ENCODE results near the gene NAT16.
"Not testable (repeated sequence)": the region's sequence is repeated elsewhere in the genome, so short reads cannot be mapped to it uniquely, and the experiment has no call there.

The NAT16 gene

GRCh38 chr7:101138213-101138870, 41.8 kb downstream of the NAT16 start:
- H3K4me1 ChIP-seq (ENCODE audit: control insufficient read depth in 1 of 2, insufficient read depth in 2 of 2, low read length in 2 of 2): peaks cover 9 to 10% of the 10 kb centered on the region in 2 donors
- H3K36me3 ChIP-seq (ENCODE audit: control insufficient read depth in 1 of 2, insufficient read depth in 2 of 2, low read length in 2 of 2): no peaks in the 10 kb centered on the region
- H3K9ac ChIP-seq (ENCODE audit: low read depth in 1 of 2, low read length in 2 of 2): peak overlapping the region in 1 of 2 donors; percentile 29
- no peaks in the 10 kb centered on the region for H3K27me3 ChIP-seq (ENCODE audit: control insufficient read depth in 1 of 2, insufficient read depth in 2 of 2, low read length in 2 of 2)
- H3K27ac ChIP-seq (ENCODE audit: low read depth, low read length): no peak overlapping the region
- peak overlapping the region in 1 of 2 donors; percentile 47 for H3K4me3 ChIP-seq (ENCODE audit: low read depth in 1 of 2, low read length in 2 of 2)
- no peaks in the 10 kb centered on the region for H3K9me3 ChIP-seq (ENCODE audit: control insufficient read depth in 1 of 2, low read length in 2 of 2)

- peaks cover 9 to 10% of the 10 kb centered on the region in 2 donors for H3K4me1 ChIP-seq (ENCODE audit: control insufficient read depth in 1 of 2, insufficient read depth in 2 of 2, low read length in 2 of 2)
- H3K27me3 ChIP-seq (ENCODE audit: control insufficient read depth in 1 of 2, insufficient read depth in 2 of 2, low read length in 2 of 2): no peaks in the 10 kb centered on the region
- H3K36me3 ChIP-seq (ENCODE audit: control insufficient read depth in 1 of 2, insufficient read depth in 2 of 2, low read length in 2 of 2): no peaks in the 10 kb centered on the region
- H3K9ac ChIP-seq (ENCODE audit: low read depth in 1 of 2, low read length in 2 of 2): peak overlapping the region; percentile 22 to 29
- no peaks in the 10 kb centered on the region for H3K9me3 ChIP-seq (ENCODE audit: control insufficient read depth in 1 of 2, low read length in 2 of 2)
- peak overlapping the region in 1 of 2 donors; percentile 35 for H3K4me3 ChIP-seq (ENCODE audit: low read depth in 1 of 2, low read length in 2 of 2)
- peak overlapping the region; percentile 39 for H3K27ac ChIP-seq (ENCODE audit: low read depth, low read length)
Observed at GRCh38 chr7:101137651-101138212, 42.4 kb downstream of the NAT16 start.

DNA sequence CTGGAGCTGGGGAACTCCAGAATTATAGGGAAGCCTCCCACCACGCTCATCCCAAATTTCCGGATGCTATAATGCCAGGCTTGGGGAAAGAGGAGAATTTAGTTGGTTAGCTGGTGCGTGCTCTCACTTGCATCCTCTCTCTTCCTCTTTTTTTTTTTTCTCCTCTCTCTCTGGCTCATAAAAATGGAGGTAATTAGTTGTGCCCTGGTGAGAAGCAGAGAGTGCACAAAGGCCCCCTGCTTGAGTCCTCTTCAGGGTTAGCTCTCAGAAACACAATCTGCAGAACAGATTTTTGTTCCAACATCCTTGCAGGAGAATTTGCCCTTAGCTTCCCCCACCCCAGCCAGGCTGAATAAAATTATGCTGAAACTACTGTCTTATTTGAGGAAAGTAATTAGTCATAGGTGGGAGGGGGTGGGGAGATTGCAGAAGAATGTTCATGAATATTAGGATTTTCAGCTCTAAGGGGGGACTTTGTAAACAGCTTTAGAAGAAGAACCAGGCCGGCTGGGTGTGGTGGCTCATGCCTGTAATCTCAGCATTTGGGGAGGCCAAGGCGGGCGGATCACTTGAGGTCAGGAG, 45.6 kb downstream of the NAT16 start:
- no peaks in the 10 kb centered on the region for H3K9me3 ChIP-seq (ENCODE audit: control insufficient read depth in 1 of 2, low read length in 2 of 2)
- peaks cover 9 to 10% of the 10 kb centered on the region in 2 donors for H3K4me1 ChIP-seq (ENCODE audit: control insufficient read depth in 1 of 2, insufficient read depth in 2 of 2, low read length in 2 of 2)
- H3K9ac ChIP-seq (ENCODE audit: low read depth in 1 of 2, low read length in 2 of 2): no peak overlapping the region
- no peak overlapping the region for H3K27ac ChIP-seq (ENCODE audit: low read depth, low read length)
- H3K36me3 ChIP-seq (ENCODE audit: control insufficient read depth in 1 of 2, insufficient read depth in 2 of 2, low read length in 2 of 2): no peaks in the 10 kb centered on the region
- no peak overlapping the region for H3K4me3 ChIP-seq (ENCODE audit: low read depth in 1 of 2, low read length in 2 of 2)
- H3K27me3 ChIP-seq (ENCODE audit: control insufficient read depth in 1 of 2, insufficient read depth in 2 of 2, low read length in 2 of 2): no peaks in the 10 kb centered on the region

DNA sequence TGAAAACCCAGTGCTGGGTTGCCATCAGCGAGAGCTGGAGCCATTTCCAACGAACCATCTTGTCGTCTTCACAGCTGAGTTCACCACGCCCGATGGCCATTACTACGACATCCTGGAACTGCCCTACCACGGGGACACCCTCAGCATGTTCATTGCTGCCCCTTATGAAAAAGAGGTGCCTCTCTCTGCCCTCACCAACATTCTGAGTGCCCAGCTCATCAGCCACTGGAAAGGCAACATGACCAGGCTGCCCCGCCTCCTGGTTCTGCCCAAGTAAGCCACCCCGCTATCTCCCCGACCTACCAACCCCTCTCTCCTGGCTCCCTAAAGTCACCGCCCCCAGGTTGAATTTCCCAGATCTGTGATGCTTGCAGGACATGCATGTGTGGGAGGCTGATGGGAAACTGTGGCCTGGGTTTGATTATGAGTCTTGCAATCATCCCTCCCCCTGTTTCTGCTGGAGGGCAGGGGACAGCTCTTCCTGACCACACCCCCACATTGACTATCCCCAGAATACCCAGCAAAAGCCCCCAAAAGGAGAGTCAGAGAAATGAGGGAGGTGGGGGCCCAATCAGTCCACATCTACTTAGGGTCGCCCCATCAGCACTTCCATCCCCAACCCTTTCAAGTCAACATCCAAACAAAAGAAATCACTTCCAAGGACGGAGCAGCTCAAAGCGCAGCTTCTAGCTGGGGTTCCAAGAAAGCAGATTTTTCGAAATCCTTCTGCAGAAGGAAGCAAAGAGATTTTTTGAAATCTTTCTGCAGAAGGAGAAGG, 46.3 kb downstream of the NAT16 start:
- H3K27ac ChIP-seq (ENCODE audit: low read depth, low read length): no peak overlapping the region
- no peaks in the 10 kb centered on the region for H3K36me3 ChIP-seq (ENCODE audit: control insufficient read depth in 1 of 2, insufficient read depth in 2 of 2, low read length in 2 of 2)
- no peak overlapping the region for H3K9ac ChIP-seq (ENCODE audit: low read depth in 1 of 2, low read length in 2 of 2)
- H3K4me1 ChIP-seq (ENCODE audit: control insufficient read depth in 1 of 2, insufficient read depth in 2 of 2, low read length in 2 of 2): peaks cover 9 to 10% of the 10 kb centered on the region in 2 donors
- H3K4me3 ChIP-seq (ENCODE audit: low read depth in 1 of 2, low read length in 2 of 2): no peak overlapping the region
- H3K27me3 ChIP-seq (ENCODE audit: control insufficient read depth in 1 of 2, insufficient read depth in 2 of 2, low read length in 2 of 2): no peaks in the 10 kb centered on the region
- no peaks in the 10 kb centered on the region for H3K9me3 ChIP-seq (ENCODE audit: control insufficient read depth in 1 of 2, low read length in 2 of 2)

- H3K36me3 ChIP-seq (ENCODE audit: control insufficient read depth in 1 of 2, insufficient read depth in 2 of 2, low read length in 2 of 2); H3K27me3 ChIP-seq (ENCODE audit: control insufficient read depth in 1 of 2, insufficient read depth in 2 of 2, low read length in 2 of 2); H3K4me1 ChIP-seq (ENCODE audit: control insufficient read depth in 1 of 2, insufficient read depth in 2 of 2, low read length in 2 of 2); H3K9me3 ChIP-seq (ENCODE audit: control insufficient read depth in 1 of 2, low read length in 2 of 2); H3K4me3 ChIP-seq (ENCODE audit: low read depth in 1 of 2, low read length in 2 of 2); H3K9ac ChIP-seq (ENCODE audit: low read depth in 1 of 2, low read length in 2 of 2); H3K27ac ChIP-seq (ENCODE audit: low read depth, low read length): not testable (repeated sequence)
Observed at GRCh38 chr7:101132626-101133600, 47.2 kb downstream of the NAT16 start.

DNA sequence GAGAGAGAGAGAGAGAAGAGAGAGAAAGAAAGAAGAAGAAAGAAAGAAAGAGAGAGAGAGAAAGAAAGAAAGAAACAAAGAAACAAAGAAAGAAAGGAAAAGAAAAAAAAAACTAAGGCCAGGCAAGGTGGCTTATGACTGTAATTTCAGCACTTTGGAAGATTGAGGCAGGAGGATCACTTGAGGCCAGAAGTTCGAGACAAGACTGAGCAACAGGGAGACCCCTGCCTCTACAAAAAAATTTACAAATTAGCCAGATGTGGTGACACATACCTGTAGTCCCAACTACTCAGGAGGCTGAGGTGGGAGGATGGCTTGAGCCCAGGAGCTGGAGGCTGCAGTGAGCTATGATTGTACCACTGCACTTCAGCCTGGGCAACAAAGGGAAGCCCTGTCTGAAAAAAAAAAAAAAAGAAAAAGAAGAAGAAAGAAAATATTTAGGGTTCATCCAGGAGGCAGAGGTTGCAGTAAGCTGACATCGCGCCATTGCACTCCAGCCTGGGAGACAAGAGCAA, 50.4 kb downstream of the NAT16 start:
- no peaks in the 10 kb centered on the region for H3K36me3 ChIP-seq (ENCODE audit: control insufficient read depth in 1 of 2, insufficient read depth in 2 of 2, low read length in 2 of 2)
- H3K27me3 ChIP-seq (ENCODE audit: control insufficient read depth in 1 of 2, insufficient read depth in 2 of 2, low read length in 2 of 2): peaks cover 5 to 12% of the 10 kb centered on the region in 2 donors
- no peaks in the 10 kb centered on the region for H3K9me3 ChIP-seq (ENCODE audit: control insufficient read depth in 1 of 2, low read length in 2 of 2)
- H3K4me3 ChIP-seq (ENCODE audit: low read depth in 1 of 2, low read length in 2 of 2): no peak overlapping the region
- H3K9ac ChIP-seq (ENCODE audit: low read depth in 1 of 2, low read length in 2 of 2): no peak overlapping the region
- H3K27ac ChIP-seq (ENCODE audit: low read depth, low read length): no peak overlapping the region
- H3K4me1 ChIP-seq (ENCODE audit: control insufficient read depth in 1 of 2, insufficient read depth in 2 of 2, low read length in 2 of 2): peaks cover 13 to 15% of the 10 kb centered on the region in 2 donors

DNA sequence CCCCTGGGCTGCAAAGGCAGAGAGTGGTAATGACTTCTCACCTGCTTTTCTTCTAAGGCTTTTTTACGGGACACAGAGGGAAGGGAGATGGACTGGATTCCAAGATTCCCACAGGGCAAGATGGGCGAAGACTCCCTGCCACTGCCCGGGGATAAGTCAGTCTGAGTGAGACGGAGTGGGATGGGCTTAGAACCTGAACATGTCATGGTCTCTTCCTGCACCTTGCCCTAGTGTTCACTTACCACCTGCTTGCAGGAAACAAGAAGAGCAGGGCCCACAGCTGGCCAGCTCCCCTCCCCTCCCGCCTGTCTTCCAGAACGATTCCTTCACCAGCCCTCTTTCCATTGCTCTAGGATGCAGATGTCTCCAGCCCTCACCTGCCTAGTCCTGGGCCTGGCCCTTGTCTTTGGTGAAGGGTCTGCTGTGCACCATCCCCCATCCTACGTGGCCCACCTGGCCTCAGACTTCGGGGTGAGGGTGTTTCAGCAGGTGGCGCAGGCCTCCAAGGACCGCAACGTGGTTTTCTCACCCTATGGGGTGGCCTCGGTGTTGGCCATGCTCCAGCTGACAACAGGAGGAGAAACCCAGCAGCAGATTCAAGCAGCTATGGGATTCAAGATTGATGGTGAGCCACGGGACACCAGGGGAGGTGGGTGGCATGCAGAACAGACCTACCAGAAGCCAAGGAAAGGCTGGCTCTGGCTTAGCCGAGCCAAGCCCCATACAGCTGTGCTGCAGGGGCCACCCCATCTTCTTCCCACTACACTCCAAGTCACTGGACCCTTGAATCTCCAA, 51.9 kb downstream of the NAT16 start:
- no peaks in the 10 kb centered on the region for H3K36me3 ChIP-seq (ENCODE audit: control insufficient read depth in 1 of 2, insufficient read depth in 2 of 2, low read length in 2 of 2)
- peaks cover 13 to 15% of the 10 kb centered on the region in 2 donors for H3K4me1 ChIP-seq (ENCODE audit: control insufficient read depth in 1 of 2, insufficient read depth in 2 of 2, low read length in 2 of 2)
- peaks cover 5 to 12% of the 10 kb centered on the region in 2 donors for H3K27me3 ChIP-seq (ENCODE audit: control insufficient read depth in 1 of 2, insufficient read depth in 2 of 2, low read length in 2 of 2)
- H3K4me3 ChIP-seq (ENCODE audit: low read depth in 1 of 2, low read length in 2 of 2): peak overlapping the region in 1 of 2 donors; percentile 22
- H3K27ac ChIP-seq (ENCODE audit: low read depth, low read length): no peak overlapping the region
- no peaks in the 10 kb centered on the region for H3K9me3 ChIP-seq (ENCODE audit: control insufficient read depth in 1 of 2, low read length in 2 of 2)
- no peak overlapping the region for H3K9ac ChIP-seq (ENCODE audit: low read depth in 1 of 2, low read length in 2 of 2)

DNA sequence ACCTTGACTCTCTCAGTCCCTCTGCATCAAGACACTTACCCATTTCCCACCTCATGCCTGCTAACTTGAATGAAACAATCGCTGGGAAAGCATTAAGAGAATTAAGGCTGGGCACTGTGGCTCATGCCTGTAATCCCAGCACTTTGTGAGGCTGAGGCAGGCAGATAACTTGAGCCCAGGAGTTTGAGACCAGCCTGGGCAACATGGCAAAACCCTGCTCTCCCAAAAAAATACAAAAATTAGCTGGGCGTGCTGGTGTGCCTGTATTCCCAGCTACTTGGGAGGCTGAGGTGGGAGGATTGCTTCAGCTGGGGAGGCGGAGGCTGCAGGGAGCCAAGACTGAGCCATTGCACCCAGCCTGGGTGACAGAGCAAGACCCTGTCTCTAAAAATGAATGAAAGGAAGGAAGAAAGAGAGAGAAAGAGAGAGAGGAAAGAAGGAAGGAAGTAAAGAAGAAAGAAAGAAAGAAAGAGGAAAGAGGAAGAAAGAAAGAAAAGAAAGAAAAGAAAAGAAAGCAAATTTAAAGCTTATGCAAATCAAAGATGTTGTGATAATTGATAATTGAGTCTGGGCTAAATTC, 52.5 kb downstream of the NAT16 start:
- Histone ChIP-seq H3K36me3 (ENCODE audit: control insufficient read depth in 1 of 2, insufficient read depth in 2 of 2, low read length in 2 of 2) (no peaks in the 10 kb centered on the region), H3K27ac (ENCODE audit: low read depth, low read length) (no peak overlapping the region), H3K9me3 (ENCODE audit: control insufficient read depth in 1 of 2, low read length in 2 of 2) (no peaks in the 10 kb centered on the region), H3K4me1 (ENCODE audit: control insufficient read depth in 1 of 2, insufficient read depth in 2 of 2, low read length in 2 of 2) (peaks cover 15 to 19% of the 10 kb centered on the region in 2 donors), H3K27me3 (ENCODE audit: control insufficient read depth in 1 of 2, insufficient read depth in 2 of 2, low read length in 2 of 2) (peaks cover 5 to 12% of the 10 kb centered on the region in 2 donors), H3K4me3 (ENCODE audit: low read depth in 1 of 2, low read length in 2 of 2) (peak overlapping the region; percentile 42 to 46), H3K9ac (ENCODE audit: low read depth in 1 of 2, low read length in 2 of 2) (peak overlapping the region; percentile 4 to 17)

All from duodenal mucosa (tissue), 2 donors.